Caco-2 (cell line): ENCODE measurements around the gene EVC2. TPM values are rescaled to one million over a fixed set of nuclear protein-coding genes. Genes with fewer than 3 reads are reported as not detected.

Source experiments
- BruUV-seq: library from RNA; stranded (reverse); fragments of 400-500 nt; replicated peaks from 2 replicates; lab custom pipeline; 2021; lab: Mats Ljungman, UMichigan
- CTCF ChIA-PET: fragments of 300-600 bp; sonication (Branson Sonifier 250); formaldehyde crosslinking; loops from one replicate; lab custom pipeline; 2022; ENCODE audit warnings: antibody characterized with exemption; lab: Charles Lee
- POLR2A ChIA-PET: fragments of 300-600 bp; sonication (Branson Sonifier 250); formaldehyde crosslinking; loops from one replicate; lab custom pipeline; 2022; ENCODE audit warnings: antibody characterized with exemption; lab: Charles Lee
- DNase-seq, 2 experiments: peaks; one replicate each; pipeline versions ENCODE4 v3.0.0 to v3.0.0-alpha.2; 2020 to 2022
- H3K27me3 ChIP-seq: replicated peaks from 2 replicates; pipeline ENCODE4 v1.6.0; 2011; ENCODE audit warnings: low read length; ENCODE audit not compliant: control insufficient read depth, insufficient read depth
- H3K36me3 ChIP-seq: 2 replicates; pipeline ENCODE4 v1.5.1; 2011; ENCODE audit warnings: low read length; ENCODE audit not compliant: control insufficient read depth, insufficient read depth
- H3K4me1 ChIP-seq: fragments of 250-450 bp; sonication (Bioruptor Pico); 2 replicates; pipeline ENCODE4 v1.5.1; 2020; ENCODE audit warnings: mild to moderate bottlenecking
- H3K4me3 ChIP-seq: 2 replicates; pipeline ENCODE4 v1.5.1; 2011; ENCODE audit warnings: low read depth, mild to moderate bottlenecking, control low read depth, low read length
- H3K9me3 ChIP-seq: fragments of 250-450 bp; sonication (Bioruptor Pico); 2 replicates; pipeline ENCODE4 v1.5.1; 2020; ENCODE audit warnings: mild to moderate bottlenecking, moderate library complexity
- H3K27ac Mint-ChIP-seq: one replicate; pipeline ENCODE4 v1.8.0; 2022; ENCODE audit warnings: mixed read lengths; ENCODE audit not compliant: unreplicated experiment
- H3K27me3 Mint-ChIP-seq: one replicate; pipeline ENCODE4 v1.8.0; 2022; ENCODE audit warnings: mixed read lengths; ENCODE audit not compliant: insufficient read depth, unreplicated experiment
- H3K36me3 Mint-ChIP-seq: one replicate; pipeline ENCODE4 v1.8.0; 2022; ENCODE audit warnings: mild to moderate bottlenecking, mixed read lengths; ENCODE audit not compliant: insufficient read depth, unreplicated experiment
- H3K4me1 Mint-ChIP-seq: one replicate; pipeline ENCODE4 v1.8.0; 2022; ENCODE audit warnings: low read depth, mixed read lengths; ENCODE audit not compliant: unreplicated experiment
- H3K4me3 Mint-ChIP-seq: one replicate; pipeline ENCODE4 v1.8.0; 2022; ENCODE audit warnings: mild to moderate bottlenecking, moderate library complexity, mixed read lengths; ENCODE audit not compliant: unreplicated experiment
- H3K9me3 Mint-ChIP-seq: one replicate; pipeline ENCODE4 v1.8.0; 2022; ENCODE audit warnings: mixed read lengths; ENCODE audit not compliant: unreplicated experiment
- CTCF ChIP-seq, 2 experiments: fragments of 200-600 bp in 1 of 2; IDR thresholded peaks; 1 replicate in 1 of 2; 2 replicates in 1 of 2; pipeline versions ENCODE4 v1.5.1 to v1.8.0; 2011 to 2022; ENCODE audit warnings: antibody characterized with exemption in 1 of 2, control low read depth in 1 of 2, inconsistent platforms in 1 of 2, low read depth in 1 of 2, low read length in 1 of 2, mild to moderate bottlenecking in 1 of 2, moderate library complexity in 1 of 2; ENCODE audit not compliant: insufficient read depth in 1 of 2, severe bottlenecking in 1 of 2, unreplicated experiment in 1 of 2
- intact Hi-C: fragments of 100-400 bp; cut with micrococcal nuclease; formaldehyde crosslinking; loops from one replicate; pipeline ENCODE4 v1.10.0; 2022; ENCODE audit not compliant: unreplicated experiment
- total RNA-seq: library from RNA; stranded (reverse); gene quantifications from 2 replicates; pipeline ENCODE4 v1.2.3, GENCODE V29; 2022

Gene EVC2
- total RNA-seq, 1 experiment from 2014 or later, result not detected

- no TSS peak for BruUV-seq
- TF ChIP-seq CTCF (IDR thresholded peaks at IDR 0.05; ENCODE audit: insufficient read depth in 1 of 2, low read depth in 1 of 2, low read length in 1 of 2, severe bottlenecking in 1 of 2, unreplicated experiment in 1 of 2), result no peak
- no peaks in the 10 kb centered on the region for H3K36me3 ChIP-seq
- DNase-seq, result no peak
- H3K4me3 ChIP-seq, result no peak overlapping the region
- H3K4me3 Mint-ChIP-seq, result no peak overlapping the region
- H3K36me3 Mint-ChIP-seq, result peaks cover 4% of the 10 kb centered on the region
- H3K9me3 Mint-ChIP-seq, result peaks cover 7% of the 10 kb centered on the region
- no peaks in the 10 kb centered on the region for H3K4me1 ChIP-seq
- H3K27me3 Mint-ChIP-seq, result peaks cover 9% of the 10 kb centered on the region
- ChIA-PET POLR2A (no interaction called here), CTCF (no interaction called here)
- intact Hi-C loops, result no loop called here
- no peak overlapping the region for H3K27ac Mint-ChIP-seq
- H3K9me3 ChIP-seq, result no peaks in the 10 kb centered on the region
- H3K27me3 ChIP-seq, result no peaks in the 10 kb centered on the region
- no peaks in the 10 kb centered on the region for H3K4me1 Mint-ChIP-seq
These were observed 134.0 kb downstream of the EVC2 start for GRCh38 chr4:5574386-5574785.

GRCh38 chr4:5573965-5574364 is 134.4 kb downstream of the EVC2 start:
- H3K9me3 ChIP-seq, result no peaks in the 10 kb centered on the region
- DNase-seq, result no peak
- Mint-ChIP-seq H3K4me1 (no peaks in the 10 kb centered on the region), H3K9me3 (peaks cover 3% of the 10 kb centered on the region), H3K36me3 (peaks cover 4% of the 10 kb centered on the region), H3K4me3 (no peak overlapping the region), H3K27ac (no peak overlapping the region), H3K27me3 (peaks cover 9% of the 10 kb centered on the region)
- no peaks in the 10 kb centered on the region for H3K4me1 ChIP-seq
- ChIA-PET POLR2A (no interaction called here), CTCF (no interaction called here)
- no TSS peak for BruUV-seq
- H3K4me3 ChIP-seq, result no peak overlapping the region
- intact Hi-C loops, result no loop called here
- no peaks in the 10 kb centered on the region for H3K36me3 ChIP-seq
- no peaks in the 10 kb centered on the region for H3K27me3 ChIP-seq
- no peak for TF ChIP-seq CTCF (IDR thresholded peaks at IDR 0.05; ENCODE audit: insufficient read depth in 1 of 2, low read depth in 1 of 2, low read length in 1 of 2, severe bottlenecking in 1 of 2, unreplicated experiment in 1 of 2)

DNA sequence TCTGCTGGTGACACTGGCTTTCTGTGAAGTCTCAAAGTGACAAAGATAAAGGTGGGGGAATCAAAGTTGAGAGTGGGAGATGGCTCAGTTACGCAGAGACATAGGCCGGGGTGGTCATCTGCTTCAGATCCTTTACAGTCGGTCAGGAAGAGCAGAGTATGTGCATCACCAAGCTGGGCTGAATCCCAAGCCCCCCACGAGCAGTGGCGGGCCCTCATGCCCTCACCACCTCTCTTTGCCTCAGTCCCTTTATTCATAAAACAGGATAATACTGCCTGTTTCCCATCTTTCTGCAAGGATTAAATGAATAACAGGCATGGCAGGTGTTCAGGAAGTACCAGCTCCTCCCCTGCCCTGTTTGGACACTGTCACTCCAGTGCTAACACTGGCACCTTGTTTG is 135.6 kb downstream of the EVC2 start:
- ChIA-PET POLR2A (no interaction called here), CTCF (no interaction called here)
- Mint-ChIP-seq H3K27ac (no peak overlapping the region), H3K4me3 (no peak overlapping the region), H3K36me3 (no peaks in the 10 kb centered on the region), H3K27me3 (peaks cover 6% of the 10 kb centered on the region), H3K4me1 (no peaks in the 10 kb centered on the region), H3K9me3 (no peaks in the 10 kb centered on the region)
- DNase-seq, result no peak
- no peak for TF ChIP-seq CTCF (IDR thresholded peaks at IDR 0.05; ENCODE audit: insufficient read depth in 1 of 2, low read depth in 1 of 2, low read length in 1 of 2, severe bottlenecking in 1 of 2, unreplicated experiment in 1 of 2)
- no TSS peak for BruUV-seq
- Histone ChIP-seq H3K36me3 (no peaks in the 10 kb centered on the region), H3K4me1 (no peaks in the 10 kb centered on the region), H3K27me3 (no peaks in the 10 kb centered on the region), H3K4me3 (no peak overlapping the region), H3K9me3 (no peaks in the 10 kb centered on the region)
- intact Hi-C loops, result no loop called here
